ENCODE data around the gene ZCCHC14.
"Not testable (repeated sequence)": the region's sequence is repeated elsewhere in the genome, so short reads cannot be mapped to it uniquely, and the experiment has no call there.

ZCCHC14 gene

DNA sequence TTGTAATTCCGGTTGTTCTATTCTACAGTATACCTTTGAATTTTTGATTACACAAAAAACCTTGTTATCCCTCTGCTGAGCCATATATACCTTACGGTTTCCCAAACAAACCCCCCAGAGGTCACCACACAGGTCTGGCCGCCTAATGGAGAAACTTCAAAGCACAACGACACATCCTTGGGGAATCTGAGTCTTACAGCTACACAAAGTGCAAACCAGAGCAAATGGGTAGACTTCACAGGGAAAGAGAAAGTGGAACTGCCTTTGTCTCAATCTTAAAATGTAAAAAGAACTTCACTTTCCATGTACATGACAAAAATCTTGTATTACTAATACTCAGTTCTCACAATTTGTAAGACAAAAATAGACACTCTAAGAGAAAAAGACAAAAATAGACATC is 111.9 kb downstream of the ZCCHC14 start:
- DNase-seq (ENCODE audit: low read depth) = no peak

DNA sequence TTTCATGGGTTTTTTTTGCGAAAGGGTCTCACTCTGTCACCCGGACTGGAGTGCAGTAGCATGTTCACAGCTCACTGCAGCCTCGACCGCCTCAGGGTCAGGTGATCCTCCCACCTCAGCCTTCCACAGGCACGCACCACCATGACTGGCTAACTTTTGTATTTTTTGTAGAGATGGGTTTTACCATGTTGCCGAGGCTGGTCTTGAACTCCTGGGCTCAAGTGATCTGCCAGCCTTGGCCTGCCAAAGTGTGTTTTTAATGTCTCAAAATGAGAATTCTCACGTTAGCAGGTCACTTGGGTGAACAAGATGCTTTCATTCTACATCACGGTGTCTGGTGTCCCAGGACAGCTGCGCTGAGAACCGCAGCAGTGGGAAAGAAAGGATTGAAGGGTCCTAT is 112.4 kb downstream of the ZCCHC14 start:
- DNase-seq (ENCODE audit: low read depth) = no peak

DNA sequence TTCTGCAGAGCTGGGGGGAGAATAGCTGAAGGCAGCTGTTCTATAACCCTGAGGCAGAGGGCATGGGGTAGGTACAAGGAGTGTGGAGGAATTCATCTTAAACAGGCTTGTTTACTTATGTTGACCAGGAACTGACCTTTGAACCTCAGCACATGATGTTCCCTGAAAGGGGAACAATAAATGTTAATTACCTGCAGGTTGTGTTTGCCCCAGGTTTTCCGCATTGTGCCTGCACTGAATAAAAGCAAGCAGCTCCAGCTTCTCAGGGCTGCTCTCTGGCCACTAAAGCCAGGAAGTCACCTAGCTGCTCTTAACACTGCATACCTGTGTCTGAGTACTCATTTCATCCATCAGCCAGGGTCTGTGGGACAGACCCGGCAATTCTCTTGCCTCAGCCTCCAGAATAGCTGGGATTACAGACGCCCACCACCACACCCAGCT is 113.5 kb downstream of the ZCCHC14 start:
- not testable (repeated sequence) for DNase-seq (ENCODE audit: low read depth)

DNA sequence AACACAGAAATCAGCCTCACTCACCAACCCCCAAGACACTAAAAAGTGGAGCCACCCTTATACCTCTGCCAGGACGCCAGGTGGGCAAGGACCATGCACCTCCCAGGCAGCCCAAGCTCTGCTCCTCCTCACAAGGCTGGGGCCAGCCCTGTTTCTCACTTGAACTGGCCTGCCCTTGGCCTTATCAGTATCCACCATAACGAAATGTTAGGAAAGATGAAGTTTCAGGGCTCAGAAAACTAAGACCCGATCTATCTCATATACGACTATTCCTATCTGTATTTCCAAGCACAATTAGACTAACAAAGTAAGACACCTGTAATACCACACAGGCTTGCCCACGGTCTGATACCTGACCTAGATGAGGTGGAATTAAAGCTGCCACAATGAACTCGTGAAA is 116.2 kb downstream of the ZCCHC14 start:
- DNase-seq (ENCODE audit: low read depth) = no peak

DNA sequence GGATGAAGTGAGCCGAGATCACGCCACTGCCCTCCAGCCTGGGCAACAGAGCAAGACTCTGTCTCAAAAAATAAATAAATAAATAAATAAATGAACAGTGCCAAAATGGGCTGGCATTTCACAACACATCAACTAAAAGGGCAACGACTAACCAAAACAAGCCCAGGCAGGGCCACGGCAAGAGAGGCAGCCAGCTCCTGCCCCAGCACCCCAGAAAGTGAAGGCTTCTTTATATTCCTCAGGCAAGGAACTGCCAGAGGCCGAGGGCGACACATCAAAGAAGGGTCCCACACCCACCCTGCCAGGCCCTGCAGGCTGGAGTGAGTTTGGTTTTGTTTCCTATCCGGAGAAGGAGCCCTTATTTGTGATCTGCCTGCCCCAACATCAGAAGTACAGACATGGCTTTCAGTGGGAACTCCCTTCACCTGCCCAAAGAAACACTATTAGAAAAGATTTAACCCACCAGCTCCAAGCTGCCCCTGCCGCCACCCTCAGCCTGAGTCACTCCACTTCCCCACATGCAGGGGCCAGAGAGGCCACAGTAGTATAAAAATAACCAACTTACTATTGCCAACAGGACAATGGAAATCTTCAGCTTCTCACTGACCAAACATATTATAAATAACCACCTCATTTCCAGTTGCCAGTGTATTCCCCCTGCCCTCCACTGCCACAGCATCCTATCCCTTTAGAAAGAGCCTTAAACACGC is 117.2 kb downstream of the ZCCHC14 start:
- DNase-seq (ENCODE audit: low read depth) = no peak

DNA sequence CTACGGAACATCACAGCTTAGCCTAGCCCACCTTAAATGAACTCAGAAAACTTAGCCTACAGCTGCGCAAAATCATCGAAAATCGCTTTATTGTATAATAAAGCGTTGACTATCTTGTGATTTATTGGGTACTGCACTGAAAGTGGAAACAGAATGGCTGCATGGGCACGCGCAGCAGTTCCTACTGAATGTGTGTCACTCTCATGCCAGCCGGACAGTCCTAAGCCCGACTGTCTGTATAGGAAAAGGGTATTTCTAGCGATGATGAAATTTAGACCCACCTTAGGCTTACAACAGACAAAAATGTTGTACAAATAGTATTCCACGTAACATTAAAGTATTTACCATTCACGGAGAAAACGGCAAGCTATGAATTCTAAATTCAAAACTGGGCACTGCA is 118.5 kb downstream of the ZCCHC14 start:
- no peak for DNase-seq (ENCODE audit: low read depth)

DNA sequence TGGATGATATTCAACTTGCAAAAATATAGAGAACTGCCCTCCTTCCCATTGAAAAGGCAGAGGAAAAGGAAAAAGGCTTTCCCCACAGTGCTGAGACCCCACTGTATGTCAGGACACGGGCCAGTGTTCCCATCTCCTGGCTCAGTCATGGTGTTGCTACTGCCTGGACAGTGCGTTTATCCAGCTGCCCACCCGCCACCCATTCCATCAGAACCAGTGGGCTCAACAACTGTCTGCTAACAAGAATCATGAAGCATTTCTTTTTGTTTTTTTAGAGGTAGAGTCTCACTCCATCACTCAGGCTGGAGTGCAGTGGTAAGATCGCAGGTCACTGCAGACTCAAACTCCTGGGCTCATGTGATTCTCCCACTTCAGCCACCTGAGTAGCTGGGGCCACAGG is 120.5 kb downstream of the ZCCHC14 start:
- no peak for DNase-seq (ENCODE audit: low read depth)

DNA sequence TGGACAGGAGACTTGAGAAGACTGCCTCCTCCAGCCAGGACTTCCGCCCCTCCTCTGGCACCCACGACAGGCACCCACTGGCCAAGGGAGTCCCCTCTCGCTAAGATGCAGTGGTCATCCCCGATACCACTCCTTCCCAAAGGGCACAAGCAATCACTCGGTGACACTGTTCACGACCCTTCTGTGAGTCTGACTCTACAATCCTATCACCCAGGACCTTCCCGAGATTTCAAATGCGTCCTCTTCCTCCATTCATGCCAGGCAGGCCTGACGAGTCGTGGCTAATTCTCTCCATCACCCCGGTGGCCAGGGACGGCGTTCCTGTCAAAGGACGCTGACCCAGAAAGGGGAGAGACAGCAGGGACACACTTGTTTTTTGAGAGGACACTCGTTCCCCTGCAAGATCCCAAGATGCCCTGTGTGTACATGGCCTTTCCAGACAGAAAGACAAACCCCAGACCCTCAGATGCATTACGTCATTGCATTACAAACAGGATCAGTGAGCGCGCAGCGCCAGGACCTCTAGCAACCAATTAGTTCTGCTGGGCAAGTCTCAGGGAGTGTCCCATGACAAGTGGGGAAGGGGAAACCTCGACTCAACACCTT is 121.5 kb downstream of the ZCCHC14 start:
- DNase-seq (ENCODE audit: low read depth) = no peak

DNA sequence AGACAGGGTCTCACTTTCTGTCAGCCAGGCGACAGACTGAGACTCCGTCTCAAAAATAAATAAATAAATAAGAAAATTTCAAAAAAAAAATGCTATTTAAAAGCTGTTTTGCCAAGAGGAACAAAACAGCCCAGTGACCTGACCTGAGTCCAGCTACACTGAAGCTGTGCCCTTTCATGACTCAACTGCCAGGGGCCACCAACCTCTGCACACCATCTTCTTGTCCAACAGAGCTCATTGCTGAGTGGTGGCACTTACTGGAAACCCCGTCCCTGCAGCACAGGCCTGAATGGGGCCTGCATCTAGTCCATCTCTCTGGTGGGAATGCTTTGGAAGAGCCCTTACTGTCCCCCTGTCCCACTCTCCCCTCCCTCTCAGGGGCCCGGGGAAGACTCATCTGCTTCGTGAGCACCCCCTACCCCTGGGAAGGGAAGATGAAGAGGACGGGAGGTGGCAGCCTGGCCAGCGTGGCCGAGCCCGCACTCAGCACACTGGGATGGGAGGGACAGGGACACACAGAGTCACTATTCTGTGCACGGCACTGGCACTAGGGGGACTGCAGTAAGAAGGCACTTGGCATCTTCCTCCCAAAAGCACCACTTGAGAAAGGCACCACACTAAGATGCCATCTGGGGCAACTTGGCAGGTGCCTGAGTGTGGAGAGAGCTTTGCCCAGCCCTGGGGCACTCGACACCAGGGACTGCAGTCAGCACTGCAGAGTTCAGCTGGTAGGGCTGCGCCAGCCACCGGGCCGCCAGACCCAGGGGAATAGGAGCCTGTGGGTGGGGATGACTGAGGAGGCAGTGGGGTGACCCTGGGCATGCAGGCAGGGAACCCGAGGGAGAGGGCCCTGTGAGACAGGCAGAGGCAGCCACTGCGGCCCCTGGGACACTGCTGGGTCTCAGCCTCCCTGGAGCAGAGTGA is 122.8 kb downstream of the ZCCHC14 start:
- DNase-seq (ENCODE audit: low read depth) = no peak

DNA sequence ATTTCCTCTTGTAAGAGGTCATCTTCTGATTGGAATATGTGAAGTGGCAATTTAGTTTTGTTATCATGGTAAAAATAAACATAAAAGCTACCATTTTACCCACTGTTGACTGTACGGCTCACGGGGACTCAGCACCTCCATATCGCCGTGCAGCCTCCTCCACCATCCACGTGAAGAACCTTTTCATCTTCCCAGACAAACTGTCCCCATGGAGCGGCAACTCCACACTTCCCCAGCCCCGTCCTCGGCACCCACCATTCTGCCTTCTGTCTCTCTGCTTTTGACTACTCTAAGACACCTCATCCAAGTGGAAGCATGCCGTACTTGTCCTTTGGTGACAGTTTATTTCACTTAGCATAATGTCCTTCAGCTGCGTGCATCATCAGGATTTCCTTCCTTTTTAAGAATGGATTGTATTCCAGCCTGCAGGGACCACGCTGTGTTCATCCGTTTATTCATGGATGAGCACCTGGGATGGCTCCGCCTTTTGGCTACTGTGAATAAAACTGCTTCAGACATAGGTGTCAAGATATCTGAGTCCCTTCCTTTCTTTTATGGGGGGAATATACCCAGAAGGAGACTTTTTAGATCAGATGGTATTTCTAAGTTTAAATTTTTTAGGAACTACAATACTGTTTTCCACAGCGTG is 123.6 kb downstream of the ZCCHC14 start:
- no peak for DNase-seq (ENCODE audit: low read depth)

DNA sequence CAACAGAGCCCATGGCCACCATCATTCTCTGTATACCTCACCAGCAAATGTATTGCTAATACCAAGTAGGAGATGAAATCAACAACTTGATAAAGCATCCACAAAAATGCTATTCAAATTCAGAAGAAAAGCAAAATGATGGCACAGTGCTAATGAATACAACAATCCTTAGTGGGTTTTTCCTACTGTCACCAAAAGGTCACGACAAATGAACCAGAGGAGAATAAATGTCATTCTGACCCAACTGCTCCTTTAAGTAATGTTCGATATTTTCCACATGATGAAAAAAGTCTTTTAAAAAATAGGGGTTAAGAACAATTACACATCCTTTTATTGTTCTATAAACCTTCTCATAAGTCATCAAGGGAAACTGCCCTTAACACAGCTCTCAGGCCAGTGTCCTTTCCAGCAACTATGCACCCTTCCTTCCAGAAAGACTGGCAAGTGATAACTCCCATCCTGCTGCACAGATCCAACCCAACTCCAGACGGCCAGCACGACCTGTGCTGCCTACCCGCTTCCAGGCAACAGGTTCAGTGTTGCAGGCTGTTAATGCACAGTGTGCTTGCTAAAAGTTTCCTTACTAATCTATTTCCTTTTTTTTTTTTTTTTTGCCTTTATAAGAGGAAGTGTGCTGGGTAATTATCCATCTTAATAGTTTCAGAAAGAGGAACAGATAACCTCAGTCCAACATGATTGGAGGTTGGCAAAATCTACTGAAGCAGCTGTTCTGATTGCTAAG is 124.6 kb downstream of the ZCCHC14 start:
- DNase-seq (ENCODE audit: low read depth) = no peak

DNA sequence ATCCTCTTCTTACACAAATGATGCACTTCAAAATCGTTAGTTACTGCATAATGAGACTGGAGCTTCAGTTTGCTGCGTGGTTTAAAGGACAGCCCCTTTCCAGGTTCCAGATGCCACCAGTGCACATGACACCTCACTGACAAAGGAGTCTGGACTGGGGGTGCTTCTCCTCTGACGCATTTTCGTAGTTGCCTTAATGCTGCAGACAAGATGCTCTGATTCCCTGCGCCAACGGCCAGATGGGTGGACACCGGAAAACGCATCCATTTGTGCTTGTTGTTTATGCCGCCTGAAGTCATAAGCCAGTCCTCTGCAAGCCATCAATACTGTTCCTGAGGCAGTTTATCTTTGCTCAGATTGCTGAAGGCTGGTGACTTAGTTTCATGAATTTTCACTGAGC is 125.3 kb downstream of the ZCCHC14 start:
- DNase-seq (ENCODE audit: low read depth) = no peak

DNA sequence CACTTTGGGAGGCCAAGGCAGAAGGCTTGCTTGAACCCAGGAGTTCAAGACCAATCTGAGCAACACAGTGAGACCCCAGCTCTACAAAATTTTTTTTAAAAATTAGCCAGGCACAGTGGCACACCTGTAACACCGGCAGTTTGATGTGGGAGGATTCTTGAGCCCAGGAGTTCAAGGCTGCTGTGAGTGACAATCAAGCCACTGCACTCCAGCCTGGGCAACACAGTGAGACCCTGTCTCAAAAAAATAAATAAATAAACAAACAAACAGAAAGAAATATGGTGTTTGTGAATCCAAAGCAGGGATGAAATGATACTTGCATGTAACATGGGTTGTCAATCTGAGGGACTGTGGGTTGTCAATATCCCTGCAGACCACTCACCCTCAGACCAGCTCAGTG is 125.9 kb downstream of the ZCCHC14 start:
- no peak for DNase-seq (ENCODE audit: low read depth)

DNA sequence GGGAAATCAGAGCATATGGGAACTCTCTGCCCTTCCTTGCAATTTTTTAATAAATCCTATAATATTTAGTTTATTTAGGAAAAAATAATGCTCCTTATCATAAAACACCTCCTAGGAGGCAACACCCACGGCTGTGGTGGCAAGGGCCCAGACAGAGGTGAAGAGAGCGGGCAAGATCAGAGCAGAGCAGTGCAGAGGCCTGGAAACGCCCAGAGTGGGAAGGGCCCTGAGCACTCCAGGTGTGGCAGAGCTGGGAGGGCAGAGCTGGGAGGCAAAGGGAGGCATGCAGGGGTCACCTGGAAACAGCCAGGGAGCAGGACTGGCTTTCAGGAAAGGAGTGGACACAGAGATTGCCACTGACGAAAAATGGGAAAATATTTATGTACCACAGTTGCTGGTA is 126.5 kb downstream of the ZCCHC14 start:
- DNase-seq (ENCODE audit: low read depth) = no peak

DNA sequence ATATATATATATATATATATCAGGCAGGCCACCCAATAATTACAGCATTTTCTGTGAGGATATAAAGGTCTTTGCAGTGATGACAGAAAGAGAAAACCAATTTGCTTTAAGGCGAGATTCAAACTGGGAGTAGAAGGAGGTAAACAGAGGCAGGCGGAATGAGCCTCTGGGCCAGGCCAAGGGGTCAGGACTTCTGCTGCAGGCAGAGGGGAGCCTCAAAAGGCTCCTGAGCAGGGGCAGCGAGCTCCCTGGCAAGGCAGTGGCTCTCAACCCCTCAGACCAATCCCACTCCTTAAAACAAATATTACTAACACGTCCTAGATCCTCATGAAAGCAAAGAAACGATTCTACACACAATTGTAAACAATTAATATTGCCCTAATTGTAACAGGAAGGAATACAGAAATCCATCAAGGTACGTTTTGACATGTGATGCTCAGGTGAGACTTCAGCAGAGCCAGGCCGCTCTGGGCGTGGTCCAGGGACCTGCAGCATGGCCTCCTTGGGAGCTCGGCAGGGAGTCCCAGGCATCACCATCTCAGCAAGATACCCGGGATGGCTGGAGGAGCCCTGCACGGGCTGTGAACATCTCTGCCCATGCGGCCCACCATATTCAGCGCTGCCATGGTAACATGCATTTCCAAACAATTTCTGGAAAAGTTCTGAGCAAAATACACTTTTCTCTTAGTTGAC is 127.7 kb downstream of the ZCCHC14 start:
- no peak for DNase-seq (ENCODE audit: low read depth)

DNA sequence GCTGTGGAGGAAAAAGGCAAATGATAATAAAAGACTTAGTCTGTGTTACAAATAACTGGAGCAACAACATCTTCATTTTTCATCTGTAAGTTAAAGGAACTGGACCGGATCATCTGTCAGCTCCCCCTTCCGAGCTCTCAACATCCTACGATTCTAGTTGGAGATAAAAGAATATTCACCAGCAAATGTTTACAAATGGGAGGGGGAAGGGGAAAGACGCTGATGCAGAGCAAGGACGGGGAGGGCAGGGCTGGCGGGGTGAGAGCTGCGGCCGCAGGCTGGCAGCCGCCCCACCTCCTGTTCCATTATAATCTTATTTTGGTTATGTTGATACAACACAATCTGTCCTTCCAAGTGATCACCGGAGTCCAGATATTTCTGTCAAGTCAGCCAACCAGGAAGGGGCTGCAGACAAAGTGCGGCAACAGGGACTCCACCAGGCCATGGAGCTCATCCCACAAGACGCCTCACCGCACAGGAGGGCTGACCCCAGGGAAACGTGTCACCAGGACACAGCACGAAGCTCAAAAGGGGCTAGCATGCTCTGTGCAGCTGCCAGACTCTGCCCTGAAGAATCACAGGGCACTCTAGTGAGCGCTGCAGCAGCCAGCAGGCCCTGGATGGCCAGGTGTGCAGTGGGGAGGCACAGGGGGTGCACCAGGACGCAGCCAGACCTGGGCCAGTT is 128.9 kb downstream of the ZCCHC14 start:
- DNase-seq (ENCODE audit: low read depth) = no peak

DNA sequence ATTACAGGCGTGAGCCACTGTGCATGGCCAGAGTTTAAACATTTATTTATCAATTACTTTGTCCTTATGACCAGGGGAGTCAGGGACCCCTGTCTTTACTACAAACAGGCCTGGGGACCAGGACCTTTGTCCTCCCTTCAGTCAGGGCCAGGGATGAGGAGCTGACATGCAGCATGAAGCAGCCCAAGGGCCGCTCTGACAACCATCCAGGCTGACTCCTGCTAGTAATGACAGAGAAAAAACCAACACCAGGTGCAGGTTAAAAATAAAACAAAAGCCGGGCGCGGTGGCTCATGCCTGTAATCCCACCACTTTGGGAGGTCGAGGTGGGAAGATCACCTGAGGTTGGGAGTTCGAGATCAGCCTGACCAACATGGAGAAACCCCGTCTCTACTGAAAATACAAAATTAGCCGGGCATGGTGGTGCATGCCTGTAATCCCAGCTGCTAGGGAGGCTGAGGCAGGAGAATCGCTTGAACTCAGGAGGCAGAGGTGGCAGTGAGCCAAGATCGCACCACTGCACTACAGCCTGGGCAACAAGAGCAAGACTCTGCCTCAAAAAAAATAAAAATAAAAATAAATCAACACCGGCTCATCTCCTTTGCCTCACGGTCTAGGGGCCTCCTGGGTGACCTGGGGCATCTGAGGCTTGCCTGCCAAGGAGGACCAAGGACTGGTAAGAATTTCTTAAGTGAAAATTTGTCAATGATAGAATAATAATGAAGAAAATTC is 129.8 kb downstream of the ZCCHC14 start:
- DNase-seq (ENCODE audit: low read depth) = not testable (repeated sequence)

DNA sequence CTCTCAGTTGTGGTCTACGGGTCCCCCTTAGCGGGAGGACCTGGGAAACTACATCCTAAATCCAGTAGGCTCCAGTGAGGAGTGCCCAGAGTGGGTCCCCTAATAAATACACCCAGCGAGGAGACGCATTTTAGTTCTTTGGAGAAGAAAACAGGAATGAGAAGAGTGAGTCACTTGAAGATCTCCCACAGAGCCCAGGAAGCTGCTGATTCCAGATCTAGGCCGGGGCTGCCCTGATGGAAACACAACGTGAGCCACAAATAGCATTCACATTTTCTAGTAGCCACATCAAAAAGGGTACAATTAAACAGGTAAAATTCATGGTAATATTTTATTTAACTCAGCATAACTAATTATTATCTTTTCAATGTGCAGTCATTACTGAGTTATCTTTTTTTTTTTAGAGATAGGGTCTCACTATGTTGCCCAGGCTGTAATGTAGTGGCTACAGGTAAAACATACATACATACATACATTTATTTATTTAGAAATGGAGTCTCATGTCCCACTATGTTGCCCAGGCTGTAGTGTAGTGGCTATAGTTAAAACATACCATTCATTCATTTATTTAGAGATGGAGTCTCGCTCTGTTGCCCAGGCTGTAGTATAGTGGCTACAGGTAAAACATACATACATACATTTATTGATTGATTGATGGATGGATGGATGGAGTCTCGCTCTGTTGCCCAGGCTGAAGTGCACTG is 130.8 kb downstream of the ZCCHC14 start:
- DNase-seq (ENCODE audit: low read depth) = no peak

Measured in GM04504 (cell line).